ENCODE data around the gene GJB2.

- no peak for TF ChIP-seq CTCF (optimal IDR thresholded peaks at IDR 0.05 in 1 of 3, IDR thresholded peaks at IDR 0.05 in 1 of 3, conservative IDR thresholded peaks at IDR 0.05 in 1 of 3; ENCODE audit: extremely low read depth in 1 of 3, insufficient read depth in 2 of 3, low read length in 3 of 3)
- no peak for TF ChIP-seq EZH2 (IDR thresholded peaks at IDR 0.05; ENCODE audit: low read length)
Observed at GRCh38 chr13:20161951-20162300, 30.8 kb downstream of the GJB2 start.
